Prostate gland (tissue), 2 donors: ENCODE results near the gene KIAA1614. TPM values are rescaled to one million over a fixed set of nuclear protein-coding genes. Genes with fewer than 3 reads are reported as not detected.

Experiments
- DNase-seq: peaks from one replicate; pipeline ENCODE4 v3.0.0-alpha.2; 2019; ENCODE audit warnings: low spot score
- H3K27ac ChIP-seq, 2 donors: fragments of 200-600 bp; sonication (generic); 2 replicates each; pipeline ENCODE4 v1.5.1; 2017 to 2019
- H3K27me3 ChIP-seq: fragments of 200-600 bp; sonication (generic); replicated peaks from 2 replicates; pipeline ENCODE4 v1.5.1; 2019; ENCODE audit not compliant: insufficient read depth
- H3K36me3 ChIP-seq, 2 donors: fragments of 200-600 bp; sonication (generic); 1 replicate in 1 of 2; 2 replicates in 1 of 2; pipeline versions ENCODE4 v1.5.1 to v1.8.1; 2017 to 2019
- H3K4me1 ChIP-seq: fragments of 200-600 bp; sonication (generic); replicated peaks from 2 replicates; pipeline ENCODE4 v1.5.1; 2019
- H3K4me3 ChIP-seq, 2 donors: fragments of 200-600 bp; sonication (generic); 2 replicates each; pipeline ENCODE4 v1.5.1; 2017 to 2019
- H3K9me3 ChIP-seq: fragments of 200-600 bp; sonication (generic); 2 replicates; pipeline ENCODE4 v1.5.1; 2017
- POLR2A ChIP-seq: fragments of 450-650 bp; IDR thresholded peaks from one replicate; pipeline ENCODE4 v1.6.1; 2016; ENCODE audit warnings: antibody characterized with exemption, mild to moderate bottlenecking
- POLR2AphosphoS5 ChIP-seq: sonication (generic); formaldehyde crosslinking; IDR thresholded peaks from one replicate; pipeline ENCODE4 v1.6.1; 2017; ENCODE audit warnings: antibody characterized with exemption
- WGBS: methylation state at CpG from one replicate; pipeline ENCODE4 v1.1.5; 2018; 5-methylcytosine and 5-hydroxymethylcytosine counted together
- intact Hi-C: fragments of 100-400 bp; cut with DNase I; formaldehyde crosslinking; loops from one replicate; pipeline ENCODE4 v1.14.2; 2022
- total RNA-seq, 2 donors: library from RNA; depleted of rRNA; stranded (reverse); fragments of >200 nt; gene quantifications; one replicate each; pipeline ENCODE4 v1.1.0, GENCODE V29; 2016
- TF ChIP-seq, protein P1 (sequence below), 4 experiments: fragments of 200-600 bp in 2 of 4; fragments of 450-650 bp in 2 of 4; sonication (generic) in 2 of 4; IDR thresholded peaks; 1 replicate in 3 of 4; 2 replicates in 1 of 4; pipeline ENCODE4 v1.5.1; 2016 to 2019; ENCODE audit warnings: antibody characterized with exemption in 4 of 4, mild to moderate bottlenecking in 2 of 4, moderate library complexity in 2 of 4

KIAA1614 gene
- total RNA-seq, 2 donors from 2014 or later = 3.7 to 6.4 TPM

- H3K27ac ChIP-seq = no peak overlapping the region
- H3K27me3 ChIP-seq = no peaks in the 10 kb centered on the region
- TF ChIP-seq POLR2A (no peak), POLR2AphosphoS5 (no peak)
- TF ChIP-seq, protein P1, sequence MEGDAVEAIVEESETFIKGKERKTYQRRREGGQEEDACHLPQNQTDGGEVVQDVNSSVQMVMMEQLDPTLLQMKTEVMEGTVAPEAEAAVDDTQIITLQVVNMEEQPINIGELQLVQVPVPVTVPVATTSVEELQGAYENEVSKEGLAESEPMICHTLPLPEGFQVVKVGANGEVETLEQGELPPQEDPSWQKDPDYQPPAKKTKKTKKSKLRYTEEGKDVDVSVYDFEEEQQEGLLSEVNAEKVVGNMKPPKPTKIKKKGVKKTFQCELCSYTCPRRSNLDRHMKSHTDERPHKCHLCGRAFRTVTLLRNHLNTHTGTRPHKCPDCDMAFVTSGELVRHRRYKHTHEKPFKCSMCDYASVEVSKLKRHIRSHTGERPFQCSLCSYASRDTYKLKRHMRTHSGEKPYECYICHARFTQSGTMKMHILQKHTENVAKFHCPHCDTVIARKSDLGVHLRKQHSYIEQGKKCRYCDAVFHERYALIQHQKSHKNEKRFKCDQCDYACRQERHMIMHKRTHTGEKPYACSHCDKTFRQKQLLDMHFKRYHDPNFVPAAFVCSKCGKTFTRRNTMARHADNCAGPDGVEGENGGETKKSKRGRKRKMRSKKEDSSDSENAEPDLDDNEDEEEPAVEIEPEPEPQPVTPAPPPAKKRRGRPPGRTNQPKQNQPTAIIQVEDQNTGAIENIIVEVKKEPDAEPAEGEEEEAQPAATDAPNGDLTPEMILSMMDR (IDR thresholded peaks at IDR 0.05) = no peak
- peaks cover 0 to 14% of the 10 kb centered on the region in 2 donors for H3K36me3 ChIP-seq
- WGBS = 40% methylated on average over 8 of the region's 8 CpGs
- intact Hi-C loops = no loop called here
- no peaks in the 10 kb centered on the region for H3K4me1 ChIP-seq
- H3K4me3 ChIP-seq = no peak overlapping the region
- no peak for DNase-seq
- H3K9me3 ChIP-seq = no peaks in the 10 kb centered on the region
Observed at GRCh38 chr1:180988253-180988752, 75.6 kb downstream of the KIAA1614 start.

GRCh38 chr1:180994262-180994661, 81.6 kb downstream of the KIAA1614 start:
- Histone ChIP-seq H3K4me3 (no peak overlapping the region), H3K36me3 (no peaks in the 10 kb centered on the region), H3K27me3 (no peaks in the 10 kb centered on the region), H3K27ac (no peak overlapping the region), H3K4me1 (no peaks in the 10 kb centered on the region), H3K9me3 (no peaks in the 10 kb centered on the region)
- 73% methylated on average over 3 of the region's 3 CpGs for WGBS
- intact Hi-C loops = no loop called here
- TF ChIP-seq, protein P1 (IDR thresholded peaks at IDR 0.05) = no peak
- TF ChIP-seq POLR2AphosphoS5 (no peak), POLR2A (no peak)
- DNase-seq = no peak

DNA sequence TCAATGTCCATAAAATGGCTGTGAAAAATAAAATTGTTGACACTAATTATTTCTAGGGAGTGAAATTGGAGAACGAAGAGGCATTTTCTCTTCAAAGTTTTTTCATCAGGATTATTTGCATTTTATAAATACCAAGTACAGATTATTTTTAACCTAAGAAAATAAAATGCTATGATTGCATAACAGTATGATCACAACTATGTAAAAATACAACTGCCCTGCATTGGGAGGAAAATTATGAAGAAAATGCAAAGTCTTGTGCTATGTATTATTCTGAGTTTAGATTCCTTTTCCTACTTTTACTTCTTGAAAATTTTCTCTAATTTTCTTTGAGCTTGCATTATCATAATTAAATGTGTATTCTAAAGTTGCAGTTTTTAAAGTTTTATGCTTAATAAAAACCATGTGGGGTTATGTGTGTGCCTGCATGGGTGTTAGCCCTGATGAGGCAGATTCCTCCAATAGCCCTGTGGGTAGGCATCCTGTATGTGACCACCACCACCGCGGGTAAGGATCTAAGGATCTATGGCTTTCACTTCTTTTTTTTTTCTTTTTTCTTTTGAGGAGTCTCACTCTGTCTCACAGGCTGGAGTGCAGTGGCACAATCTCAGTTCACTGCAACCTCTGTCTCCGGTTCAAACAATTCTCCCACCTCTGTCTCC, 85.3 kb downstream of the KIAA1614 start:
- no peak for TF ChIP-seq POLR2AphosphoS5
- no peak for TF ChIP-seq POLR2A
- TF ChIP-seq, protein P1 (IDR thresholded peaks at IDR 0.05) = no peak
- no peak for DNase-seq
- Histone ChIP-seq H3K9me3 (no peaks in the 10 kb centered on the region), H3K36me3 (no peaks in the 10 kb centered on the region), H3K27ac (no peak overlapping the region), H3K27me3 (no peaks in the 10 kb centered on the region), H3K4me1 (no peaks in the 10 kb centered on the region), H3K4me3 (no peak overlapping the region)
- intact Hi-C loops = no loop called here
- 81% methylated on average over 4 of the region's 4 CpGs for WGBS

Other genes with a start within 250 kb of the KIAA1614 start
- gene STX6, start 110.0 kb downstream of the KIAA1614 start, total RNA-seq = 10 to 100 TPM; 22.8 to 28.1 TPM
- gene MR1, start 121.1 kb downstream of the KIAA1614 start, total RNA-seq = 10 to 100 TPM; 14.3 to 17.5 TPM
- gene IER5, start 175.8 kb downstream of the KIAA1614 start, total RNA-seq = 10 to 100 TPM; 10.3 to 14.3 TPM